Measurements from ENCODE around the gene LCN10.

The LCN10 gene

DNA sequence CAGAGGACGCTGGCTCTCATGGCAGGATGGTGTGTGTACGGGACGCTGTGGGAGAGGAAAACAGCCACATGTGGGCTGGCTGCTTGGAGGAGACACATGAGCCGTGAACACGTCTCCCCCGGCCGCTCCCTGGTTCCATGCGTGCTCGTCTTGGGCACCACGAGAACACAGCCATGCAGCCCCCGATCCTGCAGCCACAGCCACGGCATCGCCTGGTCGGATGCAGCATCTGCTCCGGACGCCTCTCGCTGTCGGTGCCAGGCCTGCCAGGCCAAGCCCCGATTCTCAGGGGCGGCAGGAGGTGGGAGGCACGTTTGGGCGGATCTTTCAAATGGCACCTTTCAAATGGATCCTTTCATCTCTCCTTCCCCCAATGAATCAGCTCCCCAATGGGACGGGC, 3.2 kb downstream of the LCN10 start:
- no peak for DNase-seq (ENCODE audit: low read depth)

DNA sequence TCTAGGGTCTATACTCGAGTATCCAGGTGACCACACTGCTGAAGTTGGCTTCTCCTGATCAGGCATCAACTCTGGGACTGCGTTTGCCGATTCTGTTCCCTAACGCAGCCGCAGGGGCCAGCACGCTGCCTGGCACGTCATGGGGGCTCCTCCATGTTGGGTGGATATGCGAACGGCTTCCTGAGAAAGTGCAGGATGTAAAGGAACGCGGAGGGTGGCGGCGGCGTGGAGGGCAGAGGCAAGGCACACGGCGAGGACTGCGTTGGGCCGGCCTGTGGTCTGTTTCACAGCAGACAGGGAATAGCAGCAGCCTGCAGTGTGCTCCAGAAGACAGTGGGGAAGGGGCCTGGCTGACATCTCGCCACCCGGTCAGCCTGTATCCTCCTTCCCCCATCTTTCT, 3.8 kb downstream of the LCN10 start:
- DNase-seq (ENCODE audit: low read depth), result no peak

DNA sequence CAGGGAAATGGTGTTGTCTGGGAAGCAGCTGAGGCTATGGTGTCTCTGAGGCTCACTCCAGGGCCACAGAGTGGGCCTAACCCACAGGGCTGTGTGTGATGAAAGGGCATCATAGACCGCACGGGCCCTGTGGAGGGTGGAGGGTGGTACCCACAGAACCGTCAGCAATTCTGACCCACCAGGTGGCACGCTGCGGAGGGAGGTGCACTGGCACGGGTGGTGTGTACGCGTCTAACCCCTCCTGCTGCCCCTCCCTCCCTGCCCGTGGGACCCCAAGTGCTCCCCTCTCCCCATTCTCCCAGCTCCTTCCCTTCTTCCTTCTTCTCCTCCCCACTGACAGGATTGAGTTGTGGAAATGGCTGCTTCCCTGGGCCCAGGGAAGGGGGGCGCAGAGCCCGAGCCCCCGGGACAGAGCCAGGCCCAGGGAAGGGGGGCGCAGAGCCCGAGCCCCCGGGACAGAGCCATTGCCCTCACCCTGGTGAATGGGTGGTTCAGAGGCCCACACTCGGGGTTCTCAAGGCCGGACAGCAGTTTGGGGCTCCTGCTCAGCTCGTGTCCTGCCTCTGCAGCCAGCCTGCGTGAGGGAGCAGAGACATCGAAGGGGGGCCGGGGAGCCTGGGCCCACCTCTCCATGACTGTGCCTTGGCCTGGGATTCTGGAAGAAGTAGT, 6.8 kb downstream of the LCN10 start:
- no peak for DNase-seq (ENCODE audit: low read depth)

DNA sequence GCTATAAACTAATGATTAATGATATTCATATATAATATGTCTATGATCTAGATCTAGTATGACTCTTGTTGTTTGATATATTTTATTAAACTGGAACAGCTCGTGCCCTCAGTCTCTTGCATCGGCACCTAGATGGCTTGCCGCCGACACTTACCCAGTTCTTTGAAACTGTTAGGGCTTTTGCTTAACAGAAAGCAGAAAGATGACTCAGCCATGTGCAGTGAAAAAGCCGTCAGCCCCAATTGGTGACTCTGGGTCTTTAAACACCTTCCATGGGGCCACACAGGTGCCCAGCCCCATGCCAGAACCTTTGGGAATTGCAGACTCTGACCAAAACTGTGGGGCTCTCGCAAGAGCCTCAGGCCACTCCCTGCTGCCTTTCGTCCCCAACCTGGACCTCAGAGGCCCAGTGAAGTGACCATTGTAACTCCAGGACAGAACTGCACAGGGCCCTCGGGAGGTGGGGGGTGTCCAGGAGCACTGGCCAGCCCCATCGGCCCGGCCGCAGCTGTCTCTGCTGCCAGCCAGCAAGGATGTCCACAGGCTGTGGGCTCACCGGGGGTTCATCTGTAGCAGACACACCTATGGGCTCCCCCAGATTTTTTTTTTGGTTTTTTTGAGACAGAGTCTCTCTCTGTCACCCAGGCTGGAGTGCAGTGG, 7.8 kb downstream of the LCN10 start:
- no peak for DNase-seq (ENCODE audit: low read depth)

- no peak for DNase-seq (ENCODE audit: low read depth)
Observed at GRCh38 chr9:136733611-136734010, 9.1 kb downstream of the LCN10 start.

DNA sequence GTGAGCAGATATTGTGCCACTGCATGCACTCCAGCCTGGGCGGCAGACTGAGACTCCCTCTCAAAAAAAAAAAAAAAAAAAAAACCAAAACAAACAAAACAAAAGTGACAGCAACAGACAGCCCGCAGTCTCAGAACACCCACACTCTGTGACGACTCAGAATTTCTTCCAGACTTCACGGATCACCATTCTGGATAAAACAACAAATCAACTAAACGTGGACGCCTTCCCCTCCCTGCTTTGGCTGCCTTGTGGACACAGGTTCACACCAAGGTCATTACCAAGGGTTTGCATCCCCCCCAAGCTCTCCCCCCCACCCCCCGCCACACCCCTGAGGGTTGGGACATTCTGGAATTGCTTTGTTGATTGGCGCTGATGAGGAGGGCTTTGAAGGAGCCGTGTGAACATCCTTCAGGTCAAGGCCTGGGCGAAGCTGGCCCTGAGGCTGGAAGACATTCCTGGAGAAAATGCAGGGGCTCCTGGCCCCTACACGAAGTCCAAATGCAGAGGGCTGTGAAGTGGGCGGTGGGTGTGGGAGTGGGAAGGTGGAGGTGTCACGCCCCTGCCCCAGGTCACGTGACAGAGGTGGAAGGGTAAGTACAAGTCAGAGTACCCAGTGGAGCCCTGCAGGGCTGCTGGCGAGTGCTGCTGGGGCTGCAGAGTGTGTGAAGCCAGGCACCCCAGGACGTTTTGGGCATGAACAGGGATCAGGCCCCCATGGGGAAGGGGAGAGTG, 10.1 kb downstream of the LCN10 start:
- DNase-seq (ENCODE audit: low read depth), result no peak

DNA sequence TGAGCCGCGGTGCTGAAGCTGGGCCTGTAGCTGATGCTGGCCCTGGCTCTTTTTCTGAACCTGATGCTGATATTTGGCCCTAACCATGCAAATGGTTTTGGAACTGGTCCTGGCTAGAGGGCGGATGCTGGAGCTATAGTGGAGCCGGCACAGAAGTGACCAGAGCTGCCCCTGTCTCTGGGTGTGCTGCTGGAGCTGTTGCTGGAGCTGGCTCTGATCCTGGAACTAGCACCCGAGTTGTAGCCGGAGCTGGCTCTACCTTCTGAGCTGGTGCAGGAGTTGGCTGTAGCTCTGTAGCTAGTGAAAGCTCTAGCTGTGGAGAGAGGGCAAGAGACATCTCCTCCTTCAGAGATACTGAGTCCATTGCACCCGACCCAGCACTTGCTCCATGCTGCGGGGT, 12.8 kb downstream of the LCN10 start:
- no peak for DNase-seq (ENCODE audit: low read depth)

GRCh38 chr9:136729144-136729543, 13.6 kb downstream of the LCN10 start:
- no peak for DNase-seq (ENCODE audit: low read depth)

- no peak for DNase-seq (ENCODE audit: low read depth)
Observed at GRCh38 chr9:136728548-136729123, 14.1 kb downstream of the LCN10 start.

DNA sequence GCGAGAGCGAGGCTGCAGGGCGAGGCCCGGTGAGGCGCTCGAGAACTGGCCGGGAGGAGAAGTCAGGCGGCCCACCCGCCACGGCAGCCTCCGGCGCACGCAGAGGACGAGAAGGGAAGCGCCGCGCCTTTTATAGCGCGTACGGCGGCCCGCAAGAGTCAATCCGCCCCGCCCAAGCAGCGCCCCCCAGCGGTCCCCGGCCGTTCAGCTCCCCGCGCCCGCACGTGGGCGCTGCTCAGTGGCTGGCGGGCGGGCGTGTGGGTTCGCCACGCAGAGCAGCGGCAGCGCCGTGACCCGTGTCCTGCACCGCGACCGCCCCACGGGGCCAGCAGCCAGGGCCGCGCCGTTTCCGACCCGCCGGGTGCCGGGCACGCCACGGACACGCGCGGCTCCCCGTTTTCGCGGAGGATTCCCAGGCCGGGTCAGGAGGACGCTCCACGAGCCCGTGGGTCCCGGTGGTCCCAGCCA, 14.6 kb downstream of the LCN10 start:
- peak; percentile 85 for DNase-seq (ENCODE audit: low read depth)

DNA sequence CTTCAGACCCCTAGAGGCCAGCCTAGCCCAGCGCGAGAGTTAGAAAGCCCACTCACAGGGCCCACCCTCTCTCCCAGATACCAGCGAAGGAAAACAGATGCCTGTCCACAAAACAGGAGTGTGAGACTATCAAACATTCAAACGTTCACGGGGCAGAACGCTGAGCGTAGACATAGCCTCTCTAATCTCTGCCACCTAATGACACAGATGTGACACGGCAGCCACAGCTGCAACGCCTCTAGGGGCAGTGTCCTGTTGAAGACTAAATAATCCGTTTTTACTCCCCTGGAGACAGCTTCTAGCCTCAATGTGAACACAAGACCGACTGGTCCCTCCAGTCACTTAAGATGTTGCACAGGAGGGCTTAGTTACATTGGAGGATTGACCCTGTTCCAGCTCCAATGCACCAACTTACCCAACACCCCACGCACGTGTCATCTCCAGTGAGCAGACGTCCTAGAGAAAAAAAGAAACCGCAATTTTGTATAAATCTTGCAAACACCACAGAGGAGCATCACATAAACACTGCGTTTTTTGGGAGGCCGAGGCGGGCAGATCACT, 16.0 kb downstream of the LCN10 start:
- DNase-seq (ENCODE audit: low read depth), result peak; percentile 35

GRCh38 chr9:136726118-136726517, 16.6 kb downstream of the LCN10 start:
- no peak for DNase-seq (ENCODE audit: low read depth)

DNA sequence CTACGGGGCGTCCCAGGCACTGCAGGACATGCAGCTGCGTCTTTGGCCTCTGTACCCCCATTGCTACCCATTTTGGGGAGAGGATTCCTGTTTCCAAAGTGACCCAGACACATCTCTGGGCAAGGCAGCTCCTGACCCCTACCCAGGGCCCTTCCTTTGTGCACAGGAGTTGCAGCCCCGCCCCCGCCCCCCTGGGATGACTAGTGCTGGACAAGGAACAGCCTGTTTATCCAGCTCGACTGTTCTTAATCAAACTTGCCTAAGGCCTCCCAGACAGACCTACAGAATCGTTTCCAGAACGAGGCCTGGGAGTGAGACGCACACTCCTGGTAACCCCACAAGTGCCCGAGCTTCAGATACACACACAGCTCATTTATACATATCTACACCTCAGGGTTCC, 17.1 kb downstream of the LCN10 start:
- no peak for DNase-seq (ENCODE audit: low read depth)

GRCh38 chr9:136724772-136725171, 18.0 kb downstream of the LCN10 start:
- DNase-seq (ENCODE audit: low read depth), result no peak

DNA sequence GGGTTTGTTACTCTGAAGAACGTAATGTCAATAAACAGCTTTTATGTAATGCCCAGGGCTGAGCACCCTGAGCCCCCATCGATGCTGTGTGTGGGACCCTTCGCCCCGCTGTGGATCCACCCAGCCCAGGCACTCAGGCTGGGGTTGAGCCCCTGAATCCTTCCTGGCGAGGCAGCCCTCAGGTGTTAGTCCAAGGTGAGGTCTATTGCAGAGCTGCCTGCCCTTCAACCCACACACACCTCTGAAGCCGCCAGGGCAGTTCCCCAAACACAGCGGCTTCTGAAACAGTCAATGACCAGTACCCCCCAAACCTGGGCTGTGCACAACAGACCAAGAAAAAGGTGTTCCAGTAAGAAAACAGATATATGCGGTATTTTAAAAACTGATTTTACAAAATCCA, 18.8 kb downstream of the LCN10 start:
- no peak for DNase-seq (ENCODE audit: low read depth)

- DNase-seq (ENCODE audit: low read depth), result no peak
Observed at GRCh38 chr9:136723362-136723976, 19.3 kb downstream of the LCN10 start.

DNA sequence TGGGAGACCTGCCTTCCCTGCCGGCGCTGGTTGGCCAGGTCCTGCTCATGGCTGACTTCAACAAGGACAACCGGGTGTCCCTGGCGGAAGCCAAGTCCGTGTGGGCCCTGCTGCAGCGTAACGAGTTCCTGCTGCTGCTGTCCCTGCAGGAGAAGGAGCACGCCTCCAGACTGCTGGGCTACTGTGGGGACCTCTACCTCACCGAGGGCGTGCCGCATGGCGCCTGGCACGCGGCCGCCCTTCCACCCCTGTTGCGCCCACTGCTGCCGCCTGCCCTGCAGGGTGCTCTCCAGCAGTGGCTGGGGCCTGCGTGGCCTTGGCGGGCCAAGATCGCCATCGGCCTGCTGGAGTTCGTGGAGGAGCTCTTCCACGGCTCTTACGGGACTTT, 19.8 kb downstream of the LCN10 start:
- DNase-seq (ENCODE audit: low read depth), result no peak

DNA sequence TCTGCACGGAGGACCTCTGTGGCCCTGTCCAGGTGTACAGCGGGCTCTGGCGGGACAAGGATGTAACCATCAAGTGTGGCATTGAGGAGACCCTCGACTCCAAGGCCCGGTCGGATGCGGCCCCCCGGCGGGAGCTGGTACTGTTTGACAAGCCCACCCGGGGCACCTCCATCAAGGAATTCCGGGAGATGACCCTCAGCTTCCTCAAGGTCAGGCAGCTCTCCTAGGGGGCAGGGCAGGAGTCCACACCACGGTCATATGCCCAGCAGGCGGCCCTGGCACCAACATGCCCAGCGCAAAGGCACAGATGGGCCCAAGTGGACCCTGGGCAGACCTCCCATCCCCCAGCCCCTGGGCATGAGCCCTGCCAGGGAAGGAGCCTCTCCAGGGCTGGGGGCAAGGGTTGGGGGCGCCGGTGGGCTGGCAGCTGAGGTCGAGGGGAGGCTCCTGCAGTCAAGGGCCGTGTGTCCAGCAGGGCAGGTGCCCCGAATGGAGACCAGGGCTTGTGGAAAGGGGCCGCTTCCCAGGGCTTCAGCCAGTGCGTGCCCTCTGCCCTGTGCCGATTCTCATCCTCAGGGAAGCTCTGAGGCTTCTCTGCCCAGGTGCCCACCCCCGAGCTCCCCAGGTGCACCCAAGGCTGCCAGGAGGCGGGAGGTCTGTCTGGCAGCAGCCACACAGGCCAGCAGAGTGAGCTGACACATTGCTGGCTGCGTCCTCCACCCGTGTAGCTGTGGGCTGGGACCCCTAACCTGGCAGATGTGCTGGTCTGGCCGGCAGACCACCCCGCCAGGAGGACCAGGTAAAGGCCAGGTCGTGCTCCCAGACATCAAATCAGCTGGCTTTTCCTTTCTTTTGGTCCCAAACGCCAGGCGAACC, 20.4 kb downstream of the LCN10 start:
- DNase-seq (ENCODE audit: low read depth), result no peak

GRCh38 chr9:136721339-136722092, 21.2 kb downstream of the LCN10 start:
- no peak for DNase-seq (ENCODE audit: low read depth)

DNA sequence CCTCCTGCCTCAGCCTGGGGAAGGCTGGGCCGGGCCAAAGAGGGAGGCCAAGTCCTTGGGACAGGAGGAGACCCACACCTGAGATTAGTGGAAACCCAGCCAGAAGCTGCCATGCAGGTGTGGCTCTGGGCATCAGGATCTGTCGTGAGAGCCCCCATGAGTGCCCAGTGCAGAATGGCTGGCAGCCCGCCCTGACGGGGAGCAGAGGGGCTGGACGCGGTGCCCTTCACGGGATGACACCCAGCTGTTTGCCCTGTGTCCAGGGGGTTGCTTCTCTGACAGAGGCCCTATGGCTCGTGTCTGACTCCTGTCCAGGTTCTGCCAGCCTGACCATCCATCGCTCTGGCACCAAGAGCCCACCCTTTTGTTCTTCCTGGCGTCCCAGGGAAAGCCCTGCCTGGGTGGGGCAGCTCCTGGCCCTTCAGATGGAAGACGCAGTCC, 21.8 kb downstream of the LCN10 start:
- no peak for DNase-seq (ENCODE audit: low read depth)
